ENCODE measurements around the gene TRRAP.

The TRRAP gene

GRCh38 chr7:98974205-98974604 is 95.9 kb downstream of the TRRAP start:
- Histone ChIP-seq H3K23ac (ENCODE audit: low read length) (no peak overlapping the region), H3K79me2 (ENCODE audit: control insufficient read depth, insufficient read depth, low read length, poor library complexity) (no peaks in the 10 kb centered on the region), H3K18ac (ENCODE audit: low read length) (no peak overlapping the region), H2BK120ac (ENCODE audit: insufficient read depth, low read length, poor library complexity) (no peak overlapping the region), H3K27me3 (ENCODE audit: insufficient read depth, low read length) (no peaks in the 10 kb centered on the region), H3K9ac (ENCODE audit: low read length) (no peak overlapping the region), H2AFZ (ENCODE audit: insufficient read depth, low read length, poor library complexity) (no peak overlapping the region), H3K36me3 (ENCODE audit: control insufficient read depth in 1 of 2, insufficient read depth in 2 of 2, low read length in 2 of 2) (peaks cover 71 to 87% of the 10 kb centered on the region in 2 experiments), H4K12ac (ENCODE audit: low read depth, low read length) (no peak overlapping the region), H3K4me3 (ENCODE audit: low read depth, low read length) (no peak overlapping the region), H3K27ac (ENCODE audit: low read depth, low read length) (no peak overlapping the region), H2BK12ac (ENCODE audit: low read length) (no peak overlapping the region), H2BK5ac (ENCODE audit: low read depth, low read length, poor library complexity) (no peak overlapping the region), H4K91ac (ENCODE audit: low read depth, low read length) (no peak overlapping the region), H3K4me2 (ENCODE audit: low read length) (no peak overlapping the region), H3K79me1 (ENCODE audit: low read length) (no peaks in the 10 kb centered on the region), H2AK5ac (ENCODE audit: low read length) (no peak overlapping the region), H3K4ac (ENCODE audit: low read depth, low read length) (no peak overlapping the region), H3K14ac (ENCODE audit: low read length) (no peak overlapping the region), H3K4me1 (ENCODE audit: control insufficient read depth in 1 of 2, insufficient read depth in 2 of 2, low read length in 2 of 2) (no peaks in the 10 kb centered on the region), H4K8ac (ENCODE audit: low read depth, low read length) (no peak overlapping the region), H3K9me3 (ENCODE audit: insufficient read depth, low read depth, low read length) (peaks cover 6% of the 10 kb centered on the region)
- DNase-seq = no peak
- no CpG with 5 or more reads among the region's 4 CpGs for WGBS (ENCODE audit: extremely low coverage, insufficient coverage, insufficient read length)

GRCh38 chr7:98974906-98975816 is 96.8 kb downstream of the TRRAP start:
- H2BK5ac ChIP-seq (ENCODE audit: low read depth, low read length, poor library complexity) = no peak overlapping the region
- H3K4me3 ChIP-seq (ENCODE audit: low read depth, low read length) = no peak overlapping the region
- H3K9me3 ChIP-seq (ENCODE audit: insufficient read depth, low read depth, low read length) = peaks cover 6% of the 10 kb centered on the region
- no peak for DNase-seq
- no peaks in the 10 kb centered on the region for H3K27me3 ChIP-seq (ENCODE audit: insufficient read depth, low read length)
- no peak overlapping the region for H2AFZ ChIP-seq (ENCODE audit: insufficient read depth, low read length, poor library complexity)
- H3K23ac ChIP-seq (ENCODE audit: low read length) = no peak overlapping the region
- no peak overlapping the region for H3K9ac ChIP-seq (ENCODE audit: low read length)
- H3K14ac ChIP-seq (ENCODE audit: low read length) = no peak overlapping the region
- no peaks in the 10 kb centered on the region for H3K4me1 ChIP-seq (ENCODE audit: control insufficient read depth in 1 of 2, insufficient read depth in 2 of 2, low read length in 2 of 2)
- no peak overlapping the region for H4K12ac ChIP-seq (ENCODE audit: low read depth, low read length)
- H2AK5ac ChIP-seq (ENCODE audit: low read length) = no peak overlapping the region
- H3K18ac ChIP-seq (ENCODE audit: low read length) = no peak overlapping the region
- H3K79me1 ChIP-seq (ENCODE audit: low read length) = no peaks in the 10 kb centered on the region
- H3K79me2 ChIP-seq (ENCODE audit: control insufficient read depth, insufficient read depth, low read length, poor library complexity) = no peaks in the 10 kb centered on the region
- H3K27ac ChIP-seq (ENCODE audit: low read depth, low read length) = no peak overlapping the region
- H3K4me2 ChIP-seq (ENCODE audit: low read length) = no peak overlapping the region
- H2BK120ac ChIP-seq (ENCODE audit: insufficient read depth, low read length, poor library complexity) = no peak overlapping the region
- H4K8ac ChIP-seq (ENCODE audit: low read depth, low read length) = no peak overlapping the region
- peaks cover 62 to 82% of the 10 kb centered on the region in 2 experiments for H3K36me3 ChIP-seq (ENCODE audit: control insufficient read depth in 1 of 2, insufficient read depth in 2 of 2, low read length in 2 of 2)
- H2BK12ac ChIP-seq (ENCODE audit: low read length) = no peak overlapping the region
- no CpG with 5 or more reads among the region's 17 CpGs for WGBS (ENCODE audit: extremely low coverage, insufficient coverage, insufficient read length)
- no peak overlapping the region for H3K4ac ChIP-seq (ENCODE audit: low read depth, low read length)
- H4K91ac ChIP-seq (ENCODE audit: low read depth, low read length) = no peak overlapping the region

GRCh38 chr7:98976396-98977185 is 98.3 kb downstream of the TRRAP start:
- H2BK12ac ChIP-seq (ENCODE audit: low read length) = no peak overlapping the region
- H3K4ac ChIP-seq (ENCODE audit: low read depth, low read length) = no peak overlapping the region
- H3K18ac ChIP-seq (ENCODE audit: low read length) = no peak overlapping the region
- no peak overlapping the region for H3K27ac ChIP-seq (ENCODE audit: low read depth, low read length)
- H4K8ac ChIP-seq (ENCODE audit: low read depth, low read length) = no peak overlapping the region
- no peaks in the 10 kb centered on the region for H3K79me2 ChIP-seq (ENCODE audit: control insufficient read depth, insufficient read depth, low read length, poor library complexity)
- H3K27me3 ChIP-seq (ENCODE audit: insufficient read depth, low read length) = no peaks in the 10 kb centered on the region
- no peak overlapping the region for H4K91ac ChIP-seq (ENCODE audit: low read depth, low read length)
- no peak for DNase-seq
- H3K4me1 ChIP-seq (ENCODE audit: control insufficient read depth in 1 of 2, insufficient read depth in 2 of 2, low read length in 2 of 2) = no peaks in the 10 kb centered on the region
- no peak overlapping the region for H4K12ac ChIP-seq (ENCODE audit: low read depth, low read length)
- WGBS (ENCODE audit: extremely low coverage, insufficient coverage, insufficient read length) = no CpG with 5 or more reads among the region's 30 CpGs
- no peaks in the 10 kb centered on the region for H3K79me1 ChIP-seq (ENCODE audit: low read length)
- H2AK5ac ChIP-seq (ENCODE audit: low read length) = no peak overlapping the region
- no peak overlapping the region for H3K9ac ChIP-seq (ENCODE audit: low read length)
- no peak overlapping the region for H2AFZ ChIP-seq (ENCODE audit: insufficient read depth, low read length, poor library complexity)
- no peak overlapping the region for H2BK5ac ChIP-seq (ENCODE audit: low read depth, low read length, poor library complexity)
- H3K36me3 ChIP-seq (ENCODE audit: control insufficient read depth in 1 of 2, insufficient read depth in 2 of 2, low read length in 2 of 2) = peaks cover 60 to 83% of the 10 kb centered on the region in 2 experiments
- H3K14ac ChIP-seq (ENCODE audit: low read length) = no peak overlapping the region
- H3K23ac ChIP-seq (ENCODE audit: low read length) = no peak overlapping the region
- no peak overlapping the region for H3K4me2 ChIP-seq (ENCODE audit: low read length)
- no peak overlapping the region for H3K4me3 ChIP-seq (ENCODE audit: low read depth, low read length)
- no peak overlapping the region for H2BK120ac ChIP-seq (ENCODE audit: insufficient read depth, low read length, poor library complexity)
- peaks cover 6% of the 10 kb centered on the region for H3K9me3 ChIP-seq (ENCODE audit: insufficient read depth, low read depth, low read length)

- Histone ChIP-seq H3K14ac (ENCODE audit: low read length) (no peak overlapping the region), H2BK5ac (ENCODE audit: low read depth, low read length, poor library complexity) (no peak overlapping the region), H3K4me1 (ENCODE audit: control insufficient read depth in 1 of 2, insufficient read depth in 2 of 2, low read length in 2 of 2) (no peaks in the 10 kb centered on the region), H3K4me3 (ENCODE audit: low read depth, low read length) (no peak overlapping the region), H2BK120ac (ENCODE audit: insufficient read depth, low read length, poor library complexity) (no peak overlapping the region), H3K79me2 (ENCODE audit: control insufficient read depth, insufficient read depth, low read length, poor library complexity) (no peaks in the 10 kb centered on the region), H4K8ac (ENCODE audit: low read depth, low read length) (no peak overlapping the region), H3K18ac (ENCODE audit: low read length) (no peak overlapping the region), H3K4ac (ENCODE audit: low read depth, low read length) (no peak overlapping the region), H3K9ac (ENCODE audit: low read length) (no peak overlapping the region), H4K12ac (ENCODE audit: low read depth, low read length) (no peak overlapping the region), H2BK12ac (ENCODE audit: low read length) (no peak overlapping the region), H4K91ac (ENCODE audit: low read depth, low read length) (no peak overlapping the region), H3K27me3 (ENCODE audit: insufficient read depth, low read length) (no peaks in the 10 kb centered on the region), H3K23ac (ENCODE audit: low read length) (no peak overlapping the region), H3K27ac (ENCODE audit: low read depth, low read length) (no peak overlapping the region), H3K36me3 (ENCODE audit: control insufficient read depth in 1 of 2, insufficient read depth in 2 of 2, low read length in 2 of 2) (peaks cover 59 to 84% of the 10 kb centered on the region in 2 experiments), H2AFZ (ENCODE audit: insufficient read depth, low read length, poor library complexity) (no peak overlapping the region), H2AK5ac (ENCODE audit: low read length) (no peak overlapping the region), H3K4me2 (ENCODE audit: low read length) (no peak overlapping the region), H3K9me3 (ENCODE audit: insufficient read depth, low read depth, low read length) (peaks cover 6% of the 10 kb centered on the region), H3K79me1 (ENCODE audit: low read length) (no peaks in the 10 kb centered on the region)
- DNase-seq = no peak
- whole genome bisulfite sequencing (ENCODE audit: extremely low coverage, insufficient coverage, insufficient read length) = no CpG with 5 or more reads among the region's 9 CpGs
These were observed 100.3 kb downstream of the TRRAP start for GRCh38 chr7:98978672-98979071.
